DOHH2 (cell line): ENCODE results near the gene RAC3.

Experiments used
- H3F3A ChIP-seq: fragments of 200-600 bp; sonication (generic), shearing (Covaris generic); 2 replicates; pipeline ENCODE4 v1.6.0; 2016; ENCODE audit warnings: antibody characterized with exemption, mild to moderate bottlenecking; ENCODE audit not compliant: control insufficient read depth, insufficient read depth
- H3K27ac ChIP-seq: fragments of 200-600 bp; sonication (generic); 2 replicates; pipeline ENCODE4 v1.5.1; 2014; ENCODE audit warnings: low read depth, mild to moderate bottlenecking, low read length, moderate library complexity
- H3K27me3 ChIP-seq: fragments of 200-600 bp; sonication (generic); 2 replicates; pipeline ENCODE4 v1.6.1; 2014; ENCODE audit warnings: mild to moderate bottlenecking, low read length, mixed read lengths; ENCODE audit not compliant: control insufficient read depth
- H3K36me3 ChIP-seq: fragments of 200-600 bp; sonication (generic); 2 replicates; pipeline ENCODE4 v1.6.1; 2014; ENCODE audit warnings: mild to moderate bottlenecking, low read length, moderate library complexity, mixed read lengths; ENCODE audit not compliant: control insufficient read depth
- H3K4me1 ChIP-seq: fragments of 200-600 bp; sonication (generic); 2 replicates; pipeline ENCODE4 v1.6.1; 2014; ENCODE audit warnings: mild to moderate bottlenecking, low read length, mixed read lengths; ENCODE audit not compliant: control insufficient read depth
- H3K4me2 ChIP-seq: fragments of 200-600 bp; sonication (generic); 2 replicates; pipeline ENCODE4 v1.6.0; 2014; ENCODE audit warnings: mild to moderate bottlenecking, low read length, moderate library complexity
- H3K4me3 ChIP-seq: fragments of 200-600 bp; sonication (generic); 2 replicates; pipeline ENCODE4 v1.5.1; 2014; ENCODE audit warnings: mild to moderate bottlenecking, low read length, mixed read lengths
- H3K79me2 ChIP-seq: fragments of 200-600 bp; sonication (generic); 2 replicates; pipeline ENCODE4 v1.6.1; 2014; ENCODE audit warnings: mild to moderate bottlenecking, low read length, mixed read lengths; ENCODE audit not compliant: control insufficient read depth
- H3K9me2 ChIP-seq: fragments of 200-600 bp; sonication (generic); replicated peaks from 2 replicates; pipeline ENCODE4 v1.6.1; 2014; ENCODE audit warnings: mild to moderate bottlenecking, low read length, mixed read lengths; ENCODE audit not compliant: control insufficient read depth
- H3K9me3 ChIP-seq: fragments of 200-600 bp; sonication (generic); 2 replicates; pipeline ENCODE4 v1.6.1; 2014; ENCODE audit warnings: antibody characterized with exemption, low read length, mixed read lengths; ENCODE audit not compliant: control insufficient read depth, insufficient read depth
- H4K20me1 ChIP-seq: fragments of 200-600 bp; sonication (generic); 2 replicates; pipeline ENCODE4 v1.6.0; 2014; ENCODE audit warnings: low read depth, mild to moderate bottlenecking, antibody characterized with exemption, low read length, moderate library complexity; ENCODE audit not compliant: control insufficient read depth, insufficient read depth
- CTCF ChIP-seq: fragments of 200-600 bp; sonication (generic); IDR thresholded peaks from one replicate; pipeline ENCODE4 v1.5.1; 2014; ENCODE audit warnings: antibody characterized with exemption, mild to moderate bottlenecking, low read depth, low read length; ENCODE audit not compliant: poor library complexity, severe bottlenecking
- EZH2phosphoT487 ChIP-seq: fragments of 200-600 bp; sonication (generic); IDR thresholded peaks from 2 replicates; pipeline ENCODE4 v1.6.1; 2017; ENCODE audit warnings: borderline replicate concordance, mild to moderate bottlenecking, antibody characterized with exemption, low read length, moderate library complexity, mixed read lengths

Gene RAC3

GRCh38 chr17:81990836-81991683, 40.4 kb upstream of the RAC3 start:
- Histone ChIP-seq H3K4me2 (no peak overlapping the region), H3K4me1 (no peaks in the 10 kb centered on the region), H3K27ac (no peak overlapping the region)

GRCh38 chr17:81991684-81992305, 39.7 kb upstream of the RAC3 start:
- Histone ChIP-seq H3K79me2 (no peaks in the 10 kb centered on the region), H3K27ac (no peak overlapping the region), H3K4me3 (no peak overlapping the region), H3F3A (no peaks in the 10 kb centered on the region), H3K9me3 (no peaks in the 10 kb centered on the region), H3K9me2 (no peaks in the 10 kb centered on the region), H3K4me1 (no peaks in the 10 kb centered on the region), H3K4me2 (no peak overlapping the region), H4K20me1 (no peaks in the 10 kb centered on the region), H3K27me3 (no peaks in the 10 kb centered on the region), H3K36me3 (no peaks in the 10 kb centered on the region)
- TF ChIP-seq CTCF: no peak
- TF ChIP-seq EZH2phosphoT487: no peak

More at GRCh38 chr17:81990836-81991683, 40.4 kb upstream of the RAC3 start:
- H3K36me3 ChIP-seq: no peaks in the 10 kb centered on the region
- no peaks in the 10 kb centered on the region for H3K9me2 ChIP-seq
- no peaks in the 10 kb centered on the region for H3K9me3 ChIP-seq
- no peak overlapping the region for H3K4me3 ChIP-seq
- no peak for TF ChIP-seq CTCF
- no peak for TF ChIP-seq EZH2phosphoT487
- no peaks in the 10 kb centered on the region for H3F3A ChIP-seq
- H3K27me3 ChIP-seq: no peaks in the 10 kb centered on the region
- H3K79me2 ChIP-seq: no peaks in the 10 kb centered on the region
- H4K20me1 ChIP-seq: no peaks in the 10 kb centered on the region

GRCh38 chr17:81992306-81993102, 39.0 kb upstream of the RAC3 start:
- Histone ChIP-seq H3K27ac (no peak overlapping the region), H3K9me3 (no peaks in the 10 kb centered on the region), H3K4me2 (no peak overlapping the region)

More at GRCh38 chr17:81992306-81993102, 39.0 kb upstream of the RAC3 start:
- H3K9me2 ChIP-seq: no peaks in the 10 kb centered on the region
- TF ChIP-seq EZH2phosphoT487 (no peak), CTCF (no peak)
- no peaks in the 10 kb centered on the region for H4K20me1 ChIP-seq
- H3K36me3 ChIP-seq: no peaks in the 10 kb centered on the region
- H3F3A ChIP-seq: no peaks in the 10 kb centered on the region
- no peaks in the 10 kb centered on the region for H3K4me1 ChIP-seq
- H3K4me3 ChIP-seq: no peak overlapping the region
- H3K27me3 ChIP-seq: no peaks in the 10 kb centered on the region
- H3K79me2 ChIP-seq: no peaks in the 10 kb centered on the region
